Neural cell (in vitro differentiated cells): ENCODE measurements around the gene SNRPD2.

Experiments used
- EP300 ChIP-seq: fragments of 450-650 bp; conservative IDR thresholded peaks from 2 replicates; pipeline ENCODE4 v1.6.1; 2014; ENCODE audit warnings: antibody characterized with exemption, mild to moderate bottlenecking, moderate library complexity; ENCODE audit not compliant: poor library complexity, severe bottlenecking
- EZH2 ChIP-seq: fragments of 200-600, 300-800 bp; shearing (Covaris generic), sonication (generic); IDR thresholded peaks from 2 replicates; pipeline ENCODE4 v1.6.1; 2014; ENCODE audit warnings: antibody characterized with exemption, low read length, borderline replicate concordance, mild to moderate bottlenecking; ENCODE audit not compliant: insufficient read depth, poor library complexity, severe bottlenecking
- MXI1 ChIP-seq: fragments of 450-650 bp; conservative IDR thresholded peaks from 2 replicates; pipeline ENCODE4 v1.6.1; 2014; ENCODE audit warnings: antibody characterized with exemption, mild to moderate bottlenecking; ENCODE audit not compliant: poor library complexity, severe bottlenecking
- POLR2AphosphoS5 ChIP-seq: IDR thresholded peaks from 2 replicates; pipeline ENCODE4 v1.6.1; 2012
- RAD21 ChIP-seq: fragments of 450-650 bp; conservative IDR thresholded peaks from 2 replicates; pipeline ENCODE4 v1.6.1; 2014; ENCODE audit warnings: antibody characterized with exemption, mild to moderate bottlenecking, moderate library complexity
- SMC3 ChIP-seq: fragments of 450-650 bp; conservative IDR thresholded peaks from 2 replicates; pipeline ENCODE4 v1.6.1; 2014; ENCODE audit warnings: antibody characterized with exemption, mild to moderate bottlenecking, moderate library complexity; ENCODE audit not compliant: poor library complexity
- TAF1 ChIP-seq: IDR thresholded peaks from 2 replicates; pipeline ENCODE4 v1.6.1; 2012; ENCODE audit warnings: low read depth
- TF ChIP-seq, protein P1 (sequence below): fragments of 450-650 bp; IDR thresholded peaks from 2 replicates; pipeline ENCODE4 v1.5.1; 2014; ENCODE audit warnings: antibody characterized with exemption, mild to moderate bottlenecking, moderate library complexity; ENCODE audit not compliant: poor library complexity, severe bottlenecking

DNA sequence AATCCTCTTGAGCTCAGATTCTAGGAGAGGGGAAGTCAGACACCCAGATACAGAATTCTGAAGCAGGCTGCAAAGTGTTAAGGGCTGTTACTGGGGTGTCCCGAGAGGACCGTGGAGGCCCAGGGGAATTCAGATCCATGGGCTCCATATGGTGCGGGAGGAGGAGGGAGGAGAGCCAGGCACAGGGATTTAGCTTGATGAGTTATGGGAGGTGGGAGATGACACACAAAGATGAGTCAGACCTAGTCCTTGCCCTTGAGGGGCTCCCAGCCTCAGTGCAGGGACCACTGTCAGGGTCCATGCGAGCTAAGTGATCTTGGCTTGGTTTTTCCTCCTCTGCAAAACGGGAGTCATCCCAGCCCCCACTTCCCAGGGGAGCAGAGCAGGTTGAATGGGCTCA is 38.1 kb downstream of the SNRPD2 start:
- TF ChIP-seq, protein P1, sequence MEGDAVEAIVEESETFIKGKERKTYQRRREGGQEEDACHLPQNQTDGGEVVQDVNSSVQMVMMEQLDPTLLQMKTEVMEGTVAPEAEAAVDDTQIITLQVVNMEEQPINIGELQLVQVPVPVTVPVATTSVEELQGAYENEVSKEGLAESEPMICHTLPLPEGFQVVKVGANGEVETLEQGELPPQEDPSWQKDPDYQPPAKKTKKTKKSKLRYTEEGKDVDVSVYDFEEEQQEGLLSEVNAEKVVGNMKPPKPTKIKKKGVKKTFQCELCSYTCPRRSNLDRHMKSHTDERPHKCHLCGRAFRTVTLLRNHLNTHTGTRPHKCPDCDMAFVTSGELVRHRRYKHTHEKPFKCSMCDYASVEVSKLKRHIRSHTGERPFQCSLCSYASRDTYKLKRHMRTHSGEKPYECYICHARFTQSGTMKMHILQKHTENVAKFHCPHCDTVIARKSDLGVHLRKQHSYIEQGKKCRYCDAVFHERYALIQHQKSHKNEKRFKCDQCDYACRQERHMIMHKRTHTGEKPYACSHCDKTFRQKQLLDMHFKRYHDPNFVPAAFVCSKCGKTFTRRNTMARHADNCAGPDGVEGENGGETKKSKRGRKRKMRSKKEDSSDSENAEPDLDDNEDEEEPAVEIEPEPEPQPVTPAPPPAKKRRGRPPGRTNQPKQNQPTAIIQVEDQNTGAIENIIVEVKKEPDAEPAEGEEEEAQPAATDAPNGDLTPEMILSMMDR: no peak
- TF ChIP-seq EZH2 (no peak), SMC3 (no peak), POLR2AphosphoS5 (no peak), EP300 (no peak), TAF1 (no peak), MXI1 (no peak), RAD21 (no peak)
